ENCODE results near the gene DCDC2.
"Not testable (repeated sequence)": the region's sequence is repeated elsewhere in the genome, so short reads cannot be mapped to it uniquely, and the experiment has no call there.

- TF ChIP-seq CTCF (IDR thresholded peaks at IDR 0.05; ENCODE audit: borderline replicate concordance, extremely low read depth, low read length, poor library complexity, severe bottlenecking); EZH2 (IDR thresholded peaks at IDR 0.05; ENCODE audit: borderline replicate concordance, low read depth, low read length, severe bottlenecking): not testable (repeated sequence)
Observed at GRCh38 chr6:24384369-24385130, 26.7 kb upstream of the DCDC2 start.
